Loucy (cell line): ENCODE results near the gene RECQL5.

ENCODE experiments used
- H2AFZ ChIP-seq: fragments of 200-600 bp; sonication (generic); 2 replicates; pipeline ENCODE4 v1.6.0; 2016; ENCODE audit warnings: antibody characterized with exemption, mild to moderate bottlenecking, low read length, moderate library complexity
- H3F3A ChIP-seq: fragments of 200-600 bp; 2 replicates; pipeline ENCODE4 v1.6.0; 2016; ENCODE audit warnings: antibody characterized with exemption, low read depth, mild to moderate bottlenecking
- H3K27me3 ChIP-seq: fragments of 200-600 bp; sonication (generic); 2 replicates; pipeline ENCODE4 v1.6.1; 2014; ENCODE audit warnings: low read length, mild to moderate bottlenecking; ENCODE audit not compliant: insufficient read depth, poor library complexity, severe bottlenecking
- H3K36me3 ChIP-seq: fragments of 200-600 bp; sonication (generic); 2 replicates; pipeline ENCODE4 v1.6.1; 2016; ENCODE audit warnings: low read length; ENCODE audit not compliant: insufficient read depth
- H3K4me1 ChIP-seq: fragments of 200-600 bp; sonication (generic); 2 replicates; pipeline ENCODE4 v1.5.1; 2014; ENCODE audit warnings: low read length, mild to moderate bottlenecking; ENCODE audit not compliant: insufficient read depth, poor library complexity, severe bottlenecking
- H3K4me2 ChIP-seq: fragments of 200-600 bp; sonication (generic); 2 replicates; pipeline ENCODE4 v1.6.0; 2014; ENCODE audit warnings: antibody characterized with exemption, low read length, low read depth, mild to moderate bottlenecking; ENCODE audit not compliant: poor library complexity, severe bottlenecking
- H3K4me3 ChIP-seq: fragments of 200-600 bp; sonication (generic); 2 replicates; pipeline ENCODE4 v1.5.1; 2014; ENCODE audit warnings: low read length, mild to moderate bottlenecking, mixed read lengths; ENCODE audit not compliant: poor library complexity, severe bottlenecking
- H3K79me2 ChIP-seq: fragments of 200-600 bp; sonication (generic); 2 replicates; pipeline ENCODE4 v1.6.1; 2014; ENCODE audit warnings: low read length; ENCODE audit not compliant: insufficient read depth
- H3K9ac ChIP-seq: fragments of 200-600 bp; sonication (generic); 2 replicates; pipeline ENCODE4 v1.6.0; 2014; ENCODE audit warnings: mild to moderate bottlenecking, low read depth, low read length, moderate library complexity; ENCODE audit not compliant: poor library complexity, severe bottlenecking
- H3K9me2 ChIP-seq: fragments of 200-600 bp; sonication (generic); replicated peaks from 2 replicates; pipeline ENCODE4 v1.6.1; 2016; ENCODE audit warnings: low read depth, low read length, mixed read lengths
- H3K9me3 ChIP-seq: fragments of 200-600 bp; sonication (generic); 2 replicates; pipeline ENCODE4 v1.6.1; 2014; ENCODE audit warnings: mild to moderate bottlenecking, antibody characterized with exemption, low read length, low read depth; ENCODE audit not compliant: insufficient read depth
- H4K20me1 ChIP-seq: fragments of 200-600 bp; sonication (generic); 2 replicates; pipeline ENCODE4 v1.6.0; 2014; ENCODE audit warnings: antibody characterized with exemption, low read length, mild to moderate bottlenecking; ENCODE audit not compliant: insufficient read depth, poor library complexity, severe bottlenecking
- CTCF ChIP-seq: fragments of 200-600 bp; sonication (generic); conservative IDR thresholded peaks from 2 replicates; pipeline ENCODE4 v1.5.1; 2014; ENCODE audit warnings: mild to moderate bottlenecking, antibody characterized with exemption, low read length
- EZH2phosphoT487 ChIP-seq: fragments of 200-600 bp; IDR thresholded peaks from 2 replicates; pipeline ENCODE4 v1.6.1; 2018; ENCODE audit warnings: antibody characterized with exemption, mild to moderate bottlenecking, moderate library complexity, borderline replicate concordance

Gene RECQL5

GRCh38 chr17:75634376-75634740 is 32.6 kb downstream of the RECQL5 start:
- H3K79me2 ChIP-seq, result no peaks in the 10 kb centered on the region
- H3K9ac ChIP-seq, result no peak overlapping the region
- no peak overlapping the region for H3K4me3 ChIP-seq
- no peaks in the 10 kb centered on the region for H3K9me3 ChIP-seq
- H2AFZ ChIP-seq, result no peak overlapping the region
- no peaks in the 10 kb centered on the region for H3K27me3 ChIP-seq
- no peaks in the 10 kb centered on the region for H4K20me1 ChIP-seq
- H3K4me1 ChIP-seq, result peaks cover 13% of the 10 kb centered on the region
- no peak overlapping the region for H3K4me2 ChIP-seq
- H3K36me3 ChIP-seq, result no peaks in the 10 kb centered on the region
- TF ChIP-seq CTCF, result no peak
- TF ChIP-seq EZH2phosphoT487, result no peak
- H3F3A ChIP-seq, result no peaks in the 10 kb centered on the region
- no peaks in the 10 kb centered on the region for H3K9me2 ChIP-seq

- no peaks in the 10 kb centered on the region for H3F3A ChIP-seq
- H3K79me2 ChIP-seq, result no peaks in the 10 kb centered on the region
- no peaks in the 10 kb centered on the region for H3K9me2 ChIP-seq
- H4K20me1 ChIP-seq, result no peaks in the 10 kb centered on the region
- no peak overlapping the region for H3K9ac ChIP-seq
- TF ChIP-seq EZH2phosphoT487 (no peak), CTCF (peak; percentile 60)
- H2AFZ ChIP-seq, result no peak overlapping the region
- H3K4me3 ChIP-seq, result no peak overlapping the region
- no peaks in the 10 kb centered on the region for H3K9me3 ChIP-seq
- H3K36me3 ChIP-seq, result no peaks in the 10 kb centered on the region
- H3K4me1 ChIP-seq, result peaks cover 13% of the 10 kb centered on the region
- peak overlapping the region; percentile 27 for H3K4me2 ChIP-seq
- no peaks in the 10 kb centered on the region for H3K27me3 ChIP-seq
Observed at GRCh38 chr17:75633486-75634375, 33.2 kb downstream of the RECQL5 start.

- Histone ChIP-seq H3K79me2 (no peaks in the 10 kb centered on the region), H3F3A (no peaks in the 10 kb centered on the region), H3K9ac (no peak within 1 kb of the TSS), H3K4me1 (peaks cover 13% of the 10 kb centered on the region), H3K9me3 (no peaks in the 10 kb centered on the region), H3K27me3 (no peaks in the 10 kb centered on the region), H3K9me2 (no peaks in the 10 kb centered on the region), H3K36me3 (no peaks in the 10 kb centered on the region), H3K4me2 (peak within 1 kb of the TSS; percentile 27), H4K20me1 (no peaks in the 10 kb centered on the region), H2AFZ (no peak within 1 kb of the TSS), H3K4me3 (no peak within 1 kb of the TSS)
- TF ChIP-seq EZH2phosphoT487 (no peak), CTCF (peak; percentile 87)
Observed at GRCh38 chr17:75632863-75633485, 34.0 kb downstream of the RECQL5 start, which contains the start of gene SMIM5. Gene SMIM5 (plus strand): TSS chr17:75633434. CDS start chr17:75640202, 6,768 bp downstream.
